Mesendoderm (in vitro differentiated cells): ENCODE measurements around the gene HEPN1.

Experiments used
- DNase-seq: peaks from one replicate; pipeline ENCODE4 v3.0.0; 2013
- H2AK5ac ChIP-seq: 2 replicates; pipeline ENCODE4 v1.6.1; 2013; ENCODE audit warnings: low read length, inconsistent platforms
- H2BK120ac ChIP-seq: 2 replicates; pipeline ENCODE4 v1.6.1; 2013; ENCODE audit warnings: low read depth, mild to moderate bottlenecking, low read length, moderate library complexity, mixed read lengths
- H2BK15ac ChIP-seq: replicated peaks from 2 replicates; pipeline ENCODE4 v1.6.1; 2013; ENCODE audit warnings: low read depth, mild to moderate bottlenecking, moderate library complexity
- H2BK5ac ChIP-seq: 2 replicates; pipeline ENCODE4 v1.6.1; 2013; ENCODE audit warnings: low read length, inconsistent platforms
- H3K18ac ChIP-seq: 2 replicates; pipeline ENCODE4 v1.6.1; 2013; ENCODE audit warnings: mild to moderate bottlenecking, low read length, mixed read lengths
- H3K23ac ChIP-seq: one replicate; pipeline ENCODE4 v1.6.1; 2013; ENCODE audit warnings: low read length
- H3K27ac ChIP-seq: 2 replicates; pipeline ENCODE4 v1.5.1; 2013; ENCODE audit warnings: low read depth, mild to moderate bottlenecking, inconsistent platforms, low read length, moderate library complexity
- H3K27me3 ChIP-seq: 2 replicates; pipeline ENCODE4 v1.6.1; 2013; ENCODE audit warnings: low read length, control low read depth, mild to moderate bottlenecking, inconsistent platforms; ENCODE audit not compliant: insufficient read depth, poor library complexity
- H3K36me3 ChIP-seq: 2 replicates; pipeline ENCODE4 v1.6.1; 2013; ENCODE audit warnings: low read length, inconsistent platforms; ENCODE audit not compliant: control insufficient read depth, insufficient read depth
- H3K4ac ChIP-seq: one replicate; pipeline ENCODE4 v1.6.1; 2013; ENCODE audit warnings: low read depth, mild to moderate bottlenecking, low read length, moderate library complexity
- H3K4me1 ChIP-seq: 2 replicates; pipeline ENCODE4 v1.6.1; 2013; ENCODE audit warnings: low read depth, low read length, inconsistent platforms; ENCODE audit not compliant: control insufficient read depth
- H3K4me2 ChIP-seq: 2 replicates; pipeline ENCODE4 v1.6.1; 2013; ENCODE audit warnings: low read length
- H3K4me3 ChIP-seq: 2 replicates; pipeline ENCODE4 v1.5.1; 2013; ENCODE audit warnings: mild to moderate bottlenecking, low read length
- H3K56ac ChIP-seq: one replicate; pipeline ENCODE4 v1.6.1; 2013; ENCODE audit warnings: low read length
- H3K79me1 ChIP-seq: 2 replicates; pipeline ENCODE4 v1.6.1; 2013; ENCODE audit warnings: low read length, inconsistent platforms
- H3K79me2 ChIP-seq: 2 replicates; pipeline ENCODE4 v1.6.1; 2013; ENCODE audit warnings: mild to moderate bottlenecking, low read length; ENCODE audit not compliant: control insufficient read depth, insufficient read depth
- H3K9ac ChIP-seq: 2 replicates; pipeline ENCODE4 v1.6.1; 2013; ENCODE audit warnings: low read length, inconsistent platforms
- H4K5ac ChIP-seq: one replicate; pipeline ENCODE4 v1.6.1; 2013; ENCODE audit warnings: low read length
- H4K8ac ChIP-seq: one replicate; pipeline ENCODE4 v1.6.1; 2013; ENCODE audit warnings: low read depth, mild to moderate bottlenecking, control low read depth, low read length, moderate library complexity
- WGBS: extraction: QIAGEN DNeasy Blood & Tissue Kit; methylation state at CpG from one replicate; pipeline ENCODE4 v1.1.7; 2013; ENCODE audit warnings: low lambda C conversion rate, missing lambda C conversion rate; ENCODE audit not compliant: insufficient coverage; ENCODE audit errors: extremely low coverage; 5-methylcytosine and 5-hydroxymethylcytosine counted together

The HEPN1 gene

GRCh38 chr11:124895471-124895971 is 23.5 kb upstream of the HEPN1 start:
- H3K4me1 ChIP-seq: peaks cover 2% of the 10 kb centered on the region
- no peak overlapping the region for H4K5ac ChIP-seq
- no peaks in the 10 kb centered on the region for H3K27me3 ChIP-seq
- no peak overlapping the region for H3K4ac ChIP-seq
- H3K4me2 ChIP-seq: no peak overlapping the region
- H3K23ac ChIP-seq: no peak overlapping the region
- H3K56ac ChIP-seq: no peak overlapping the region
- H3K36me3 ChIP-seq: no peaks in the 10 kb centered on the region
- no peak overlapping the region for H3K27ac ChIP-seq
- no peak overlapping the region for H4K8ac ChIP-seq
- no peak overlapping the region for H3K9ac ChIP-seq
- H2BK120ac ChIP-seq: no peak overlapping the region
- no peak overlapping the region for H2AK5ac ChIP-seq
- DNase-seq: no peak
- no peaks in the 10 kb centered on the region for H3K79me2 ChIP-seq
- H2BK5ac ChIP-seq: no peak overlapping the region
- no peaks in the 10 kb centered on the region for H3K79me1 ChIP-seq
- H3K18ac ChIP-seq: no peak overlapping the region
- no peak overlapping the region for H2BK15ac ChIP-seq
- no peak overlapping the region for H3K4me3 ChIP-seq
- no CpG with 5 or more reads among the region's 20 CpGs for WGBS

GRCh38 chr11:124896071-124896750 is 22.8 kb upstream of the HEPN1 start:
- H3K36me3 ChIP-seq: no peaks in the 10 kb centered on the region
- H2AK5ac ChIP-seq: no peak overlapping the region
- no peak overlapping the region for H2BK120ac ChIP-seq
- no peak overlapping the region for H3K4me2 ChIP-seq
- no peaks in the 10 kb centered on the region for H3K79me1 ChIP-seq
- H4K5ac ChIP-seq: no peak overlapping the region
- no peak overlapping the region for H4K8ac ChIP-seq
- no CpG with 5 or more reads among the region's 16 CpGs for WGBS
- H3K27ac ChIP-seq: no peak overlapping the region
- H3K23ac ChIP-seq: no peak overlapping the region
- H3K4me1 ChIP-seq: peaks cover 2% of the 10 kb centered on the region
- H3K4me3 ChIP-seq: no peak overlapping the region
- no peaks in the 10 kb centered on the region for H3K27me3 ChIP-seq
- no peak for DNase-seq
- H2BK5ac ChIP-seq: no peak overlapping the region
- no peak overlapping the region for H3K56ac ChIP-seq
- H3K79me2 ChIP-seq: no peaks in the 10 kb centered on the region
- H2BK15ac ChIP-seq: no peak overlapping the region
- no peak overlapping the region for H3K18ac ChIP-seq
- no peak overlapping the region for H3K9ac ChIP-seq
- no peak overlapping the region for H3K4ac ChIP-seq

- H3K23ac ChIP-seq: no peak overlapping the region
- no peaks in the 10 kb centered on the region for H3K27me3 ChIP-seq
- WGBS: no CpG with 5 or more reads among the region's 9 CpGs
- H2BK120ac ChIP-seq: no peak overlapping the region
- peaks cover 2% of the 10 kb centered on the region for H3K4me1 ChIP-seq
- no peak overlapping the region for H2BK15ac ChIP-seq
- no peaks in the 10 kb centered on the region for H3K79me2 ChIP-seq
- DNase-seq: no peak
- H3K4me3 ChIP-seq: no peak overlapping the region
- H3K79me1 ChIP-seq: no peaks in the 10 kb centered on the region
- no peak overlapping the region for H4K8ac ChIP-seq
- no peak overlapping the region for H3K4me2 ChIP-seq
- no peak overlapping the region for H2AK5ac ChIP-seq
- H3K56ac ChIP-seq: no peak overlapping the region
- H2BK5ac ChIP-seq: no peak overlapping the region
- H3K4ac ChIP-seq: no peak overlapping the region
- H3K36me3 ChIP-seq: no peaks in the 10 kb centered on the region
- H4K5ac ChIP-seq: no peak overlapping the region
- no peak overlapping the region for H3K18ac ChIP-seq
- no peak overlapping the region for H3K27ac ChIP-seq
- no peak overlapping the region for H3K9ac ChIP-seq
These were observed 22.1 kb upstream of the HEPN1 start for GRCh38 chr11:124896821-124897391.

- Histone ChIP-seq H3K4me2 (no peak within 1 kb of the TSS), H3K9ac (no peak within 1 kb of the TSS), H3K4ac (no peak within 1 kb of the TSS), H3K79me2 (no peaks in the 10 kb centered on the region), H2BK5ac (no peak within 1 kb of the TSS), H2BK15ac (no peak within 1 kb of the TSS), H3K27me3 (no peaks in the 10 kb centered on the region), H3K56ac (peak within 1 kb of the TSS; percentile 50), H4K8ac (no peak within 1 kb of the TSS), H3K79me1 (no peaks in the 10 kb centered on the region), H3K4me1 (peaks cover 2% of the 10 kb centered on the region), H3K18ac (no peak within 1 kb of the TSS), H3K36me3 (no peaks in the 10 kb centered on the region), H3K4me3 (no peak within 1 kb of the TSS), H2BK120ac (no peak within 1 kb of the TSS), H3K23ac (no peak within 1 kb of the TSS), H2AK5ac (no peak within 1 kb of the TSS), H4K5ac (no peak within 1 kb of the TSS), H3K27ac (no peak within 1 kb of the TSS)
- no CpG with 5 or more reads among the region's 12 CpGs for WGBS
- DNase-seq: no peak
These were observed 21.3 kb upstream of the HEPN1 start, which contains the start of gene ROBO4 for GRCh38 chr11:124897674-124898262. TSS of gene ROBO4 (minus strand) at chr11:124897865. CDS start at chr11:124897795, 70 bp downstream.

- Histone ChIP-seq H3K9ac (no peak overlapping the region), H2BK120ac (no peak overlapping the region), H3K27ac (no peak overlapping the region), H3K79me1 (no peaks in the 10 kb centered on the region), H4K5ac (no peak overlapping the region), H2AK5ac (no peak overlapping the region), H3K79me2 (no peaks in the 10 kb centered on the region), H3K18ac (no peak overlapping the region), H4K8ac (no peak overlapping the region), H3K4me2 (no peak overlapping the region), H3K36me3 (no peaks in the 10 kb centered on the region), H3K4me1 (peaks cover 2% of the 10 kb centered on the region), H3K4ac (no peak overlapping the region), H3K27me3 (no peaks in the 10 kb centered on the region), H3K4me3 (no peak overlapping the region), H3K23ac (no peak overlapping the region), H2BK15ac (no peak overlapping the region), H3K56ac (no peak overlapping the region), H2BK5ac (no peak overlapping the region)
- DNase-seq: peak; percentile 38
- no CpG with 5 or more reads among the region's 3 CpGs for WGBS
These were observed 20.8 kb upstream of the HEPN1 start for GRCh38 chr11:124898263-124898680.
